Adipose tissue (tissue), 3 donors: ENCODE results near the gene ANO9. TPM values are rescaled to one million over a fixed set of nuclear protein-coding genes. Genes with fewer than 3 reads are reported as not detected.
"Not testable (repeated sequence)": the region's sequence is repeated elsewhere in the genome, so short reads cannot be mapped to it uniquely, and the experiment has no call there.

Source experiments
- H3K27ac ChIP-seq: one replicate; pipeline ENCODE4 v1.5.1; 2013; ENCODE audit warnings: low read depth, low read length
- WGBS, 3 donors: extraction: QIAGEN DNeasy Blood & Tissue Kit; methylation state at CpG; one replicate each; pipeline ENCODE4 v1.1.7; 2013; 5-methylcytosine and 5-hydroxymethylcytosine counted together
- polyA plus RNA-seq, 3 donors: library from polyadenylated mRNA; stranded (reverse); fragments of 200-250 nt; gene quantifications; one replicate each; pipeline ENCODE4 v1.2.3, GENCODE V29; 2013
- donor health status: healthy with polysubstance abuse.
- donor health status: Bipolar disorder and iron deficiency.
- donor health status: healthy.

The ANO9 gene
- polyA plus RNA-seq, 3 donors = 0.45 to 14.3 (median 2.7) TPM

GRCh38 chr11:426851-427250, 15.0 kb downstream of the ANO9 start:
- 87 to 92% (median 88%) methylated on average over 8 of the region's 8 CpGs for WGBS, 3 donors
- H3K27ac ChIP-seq = no peak overlapping the region

- H3K27ac ChIP-seq = no peak overlapping the region
- 68 to 78% (median 73%) methylated on average over 4 of the region's 4 CpGs for WGBS, 3 donors
These were observed 16.5 kb downstream of the ANO9 start for GRCh38 chr11:425301-425700.

- 56 to 76% (median 58%) methylated on average over 22 to 33 of the region's 45 CpGs for WGBS, 3 donors
- not testable (repeated sequence) for H3K27ac ChIP-seq
These were observed 17.0 kb downstream of the ANO9 start for GRCh38 chr11:424766-425165.

GRCh38 chr11:424232-424631, 17.6 kb downstream of the ANO9 start:
- 90 to 92% (median 90%) methylated on average over 4 of the region's 4 CpGs for WGBS, 3 donors
- H3K27ac ChIP-seq = no peak overlapping the region

GRCh38 chr11:422249-422656, 19.6 kb downstream of the ANO9 start:
- WGBS, 3 donors = 82 to 85% (median 84%) methylated on average over 10 of the region's 10 CpGs
- no peak overlapping the region for H3K27ac ChIP-seq

GRCh38 chr11:420911-421321, 20.9 kb downstream of the ANO9 start:
- no peak overlapping the region for H3K27ac ChIP-seq
- WGBS, 3 donors = 79 to 90% (median 89%) methylated on average over 21 of the region's 21 CpGs

- 60 to 68% (median 60%) methylated on average over 70 to 71 of the region's 71 CpGs for WGBS, 3 donors
- H3K27ac ChIP-seq = no peak overlapping the region
These were observed 21.5 kb downstream of the ANO9 start for GRCh38 chr11:420054-420910.

- 81 to 89% (median 86%) methylated on average over 20 of the region's 20 CpGs for WGBS, 3 donors
- H3K27ac ChIP-seq = no peak overlapping the region
These were observed 22.4 kb downstream of the ANO9 start for GRCh38 chr11:419248-420005.

GRCh38 chr11:418343-419247, 23.2 kb downstream of the ANO9 start:
- 85 to 94% (median 86%) methylated on average over 29 to 30 of the region's 30 CpGs for WGBS, 3 donors
- no peak overlapping the region for H3K27ac ChIP-seq

GRCh38 chr11:417652-418342, 24.0 kb downstream of the ANO9 start:
- 57 to 68% (median 60%) methylated on average over 19 of the region's 19 CpGs for WGBS, 3 donors
- no peak overlapping the region for H3K27ac ChIP-seq

GRCh38 chr11:416757-417621, 24.8 kb downstream of the ANO9 start:
- H3K27ac ChIP-seq = no peak overlapping the region
- 2% methylated on average over 46 to 97 of the region's 97 CpGs for WGBS, 3 donors

- WGBS, 3 donors = 7 to 9% (median 9%) methylated on average over 42 to 45 of the region's 45 CpGs
- no peak overlapping the region for H3K27ac ChIP-seq
These were observed 25.6 kb downstream of the ANO9 start for GRCh38 chr11:416051-416756.

GRCh38 chr11:415640-416041, 26.2 kb downstream of the ANO9 start:
- WGBS, 3 donors = 53 to 69% (median 67%) methylated on average over 5 of the region's 5 CpGs
- no peak overlapping the region for H3K27ac ChIP-seq

- 28 to 63% (median 36%) methylated on average over 9 of the region's 9 CpGs for WGBS, 3 donors
- H3K27ac ChIP-seq = no peak overlapping the region
These were observed 27.4 kb downstream of the ANO9 start for GRCh38 chr11:414318-414857.

- 37 to 57% (median 40%) methylated on average over 13 of the region's 14 CpGs for WGBS, 3 donors
- H3K27ac ChIP-seq = no peak overlapping the region
These were observed 28.4 kb downstream of the ANO9 start for GRCh38 chr11:413120-414081.
